WTC11 (cell line): Measurements from ENCODE around the gene ZFHX2.

Experiments used
- AFF4 ChIP-seq: sonication (generic); formaldehyde crosslinking; IDR thresholded peaks from 2 replicates; pipeline ENCODE4 v1.8.1; 2023; ENCODE audit warnings: mild to moderate bottlenecking, missing genetic modification reagents, borderline replicate concordance
- CTCF ChIP-seq: fragments of 200-600 bp; IDR thresholded peaks from 2 replicates; pipeline ENCODE4 v1.8.0; 2022; ENCODE audit warnings: antibody characterized with exemption
- E2F5 ChIP-seq: sonication (generic); formaldehyde crosslinking; IDR thresholded peaks from 2 replicates; pipeline ENCODE4 v1.8.1; 2022; ENCODE audit warnings: mild to moderate bottlenecking, moderate library complexity, missing genetic modification reagents
- ETV6 ChIP-seq: sonication (generic); formaldehyde crosslinking; IDR thresholded peaks from 2 replicates; pipeline ENCODE4 v1.8.1; 2022; ENCODE audit warnings: mild to moderate bottlenecking, missing genetic modification reagents
- MAX ChIP-seq: sonication (generic); formaldehyde crosslinking; IDR thresholded peaks from 2 replicates; pipeline ENCODE4 v1.8.0; 2022; ENCODE audit warnings: mild to moderate bottlenecking, missing genetic modification reagents
- NR2C2 ChIP-seq: sonication (generic); formaldehyde crosslinking; IDR thresholded peaks from 2 replicates; pipeline ENCODE4 v1.8.0; 2022; ENCODE audit warnings: mild to moderate bottlenecking, missing genetic modification reagents
- TEAD4 ChIP-seq: sonication (generic); formaldehyde crosslinking; IDR thresholded peaks from 2 replicates; pipeline ENCODE4 v1.8.0; 2022; ENCODE audit warnings: mild to moderate bottlenecking, missing genetic modification reagents
- USF1 ChIP-seq: sonication (generic); formaldehyde crosslinking; IDR thresholded peaks from 2 replicates; pipeline ENCODE4 v1.8.0; 2022; ENCODE audit warnings: mild to moderate bottlenecking, missing genetic modification reagents
- ZBTB21 ChIP-seq: sonication (generic); formaldehyde crosslinking; IDR thresholded peaks from 2 replicates; pipeline ENCODE4 v1.8.1; 2023; ENCODE audit warnings: mild to moderate bottlenecking, missing genetic modification reagents, borderline replicate concordance
- TF ChIP-seq, protein P1 (sequence below): sonication (generic); formaldehyde crosslinking; IDR thresholded peaks from 2 replicates; pipeline ENCODE4 v1.8.0; 2023; ENCODE audit warnings: missing genetic modification reagents

DNA sequence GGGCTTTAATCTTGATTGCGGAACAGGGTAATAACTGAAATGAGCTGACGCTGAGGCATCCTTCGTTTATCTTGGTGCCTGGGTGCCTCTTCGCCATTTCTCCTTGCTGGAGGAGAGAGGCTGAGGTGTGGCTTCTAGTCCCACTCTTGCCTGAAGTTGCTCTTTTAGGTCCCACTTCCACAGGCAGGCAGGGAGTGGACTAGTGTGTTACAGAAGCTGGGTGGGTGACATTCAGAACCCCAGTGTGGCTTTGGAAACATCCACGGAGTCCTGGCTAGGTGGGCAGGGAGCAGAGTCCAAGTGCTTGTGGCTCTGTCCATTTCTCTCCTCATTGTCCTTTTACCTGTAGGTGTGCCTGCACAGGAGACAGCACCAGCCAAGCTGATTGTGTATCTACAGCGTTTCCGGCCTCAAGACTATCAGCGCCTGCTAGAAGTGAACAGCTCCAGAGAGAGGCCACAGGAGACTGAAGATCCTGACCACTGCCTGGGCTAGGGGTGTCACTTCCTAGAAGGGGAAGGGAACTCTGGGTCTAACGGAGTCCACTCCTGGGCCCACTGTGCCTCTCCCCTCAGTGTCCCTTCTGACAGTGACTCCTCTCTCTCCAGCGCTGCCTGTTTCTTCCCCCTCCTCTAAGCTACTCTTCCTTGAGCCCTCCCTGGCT, 6.9 kb upstream of the ZFHX2 start:
- no peak for TF ChIP-seq NR2C2 (CRISPR knock-in tag)
- no peak for TF ChIP-seq MAX
- no peak for TF ChIP-seq CTCF
- TF ChIP-seq, protein P1, sequence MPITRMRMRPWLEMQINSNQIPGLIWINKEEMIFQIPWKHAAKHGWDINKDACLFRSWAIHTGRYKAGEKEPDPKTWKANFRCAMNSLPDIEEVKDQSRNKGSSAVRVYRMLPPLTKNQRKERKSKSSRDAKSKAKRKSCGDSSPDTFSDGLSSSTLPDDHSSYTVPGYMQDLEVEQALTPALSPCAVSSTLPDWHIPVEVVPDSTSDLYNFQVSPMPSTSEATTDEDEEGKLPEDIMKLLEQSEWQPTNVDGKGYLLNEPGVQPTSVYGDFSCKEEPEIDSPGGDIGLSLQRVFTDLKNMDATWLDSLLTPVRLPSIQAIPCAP (CRISPR knock-in tag), result no peak
- TF ChIP-seq AFF4 (CRISPR knock-in tag), result no peak
- TF ChIP-seq ETV6 (CRISPR knock-in tag), result no peak
- TF ChIP-seq E2F5 (CRISPR knock-in tag), result no peak
- TF ChIP-seq ZBTB21, result no peak
- TF ChIP-seq TEAD4 (CRISPR knock-in tag), result no peak
- no peak for TF ChIP-seq USF1 (CRISPR knock-in tag)
